Panc1 (cell line): ENCODE data around the gene DLGAP1. TPM values are rescaled to one million over a fixed set of nuclear protein-coding genes. Genes with fewer than 3 reads are reported as not detected.
A peak's percentile ranks its signal among the peaks of the same experiment; 100 is the strongest.

Experiments used
- ATAC-seq: fragments of 200-7000 bp; cut with Tn5 transposase; 2 replicates; pipeline ENCODE4 v1.9.1; 2020; ENCODE audit warnings: mild to moderate bottlenecking, moderate library complexity
- BruUV-seq: library from RNA; stranded (reverse); fragments of 400-500 nt; replicated peaks from 2 replicates; lab custom pipeline; 2021; lab: Mats Ljungman, UMichigan
- CTCF ChIA-PET: fragments of 300-600 bp; sonication (Branson Sonifier 250); formaldehyde crosslinking; loops from one replicate; lab custom pipeline; 2022; ENCODE audit warnings: antibody characterized with exemption; lab: Charles Lee
- POLR2A ChIA-PET: fragments of 300-600 bp; sonication (Branson Sonifier 250); formaldehyde crosslinking; loops from one replicate; lab custom pipeline; 2022; ENCODE audit warnings: antibody characterized with exemption; lab: Charles Lee
- DNase-seq: peaks from one replicate; pipeline ENCODE4 v3.0.0-alpha.2; 2010; ENCODE audit warnings: low read depth, low spot score
- H3K27ac ChIP-seq: 2 replicates; pipeline ENCODE4 v1.5.1; 2011; ENCODE audit warnings: mild to moderate bottlenecking, low read length, inconsistent platforms
- H3K27me3 ChIP-seq: fragments of 200-500 bp; sonication (Bioruptor generic); 2 replicates; pipeline ENCODE4 v1.6.0; 2014; ENCODE audit warnings: low read length, inconsistent platforms; ENCODE audit not compliant: control insufficient read depth, insufficient read depth
- H3K36me3 ChIP-seq: fragments of 200-500 bp; sonication (Bioruptor generic); 2 replicates; pipeline ENCODE4 v1.5.1; 2014; ENCODE audit warnings: inconsistent platforms, mild to moderate bottlenecking, low read length, moderate library complexity; ENCODE audit not compliant: control insufficient read depth, insufficient read depth
- H3K4me1 ChIP-seq: 2 replicates; pipeline ENCODE4 v1.5.1; 2011; ENCODE audit warnings: inconsistent platforms, mild to moderate bottlenecking, low read length, moderate library complexity; ENCODE audit not compliant: control insufficient read depth, insufficient read depth
- H3K4me3 ChIP-seq, 2 experiments: 2 replicates each; pipeline ENCODE4 v1.5.1; 2011 to 2012; ENCODE audit warnings: low read depth in 2 of 2, low read length in 2 of 2, mild to moderate bottlenecking in 2 of 2, inconsistent platforms in 1 of 2, moderate library complexity in 1 of 2
- H3K9me3 ChIP-seq: fragments of 200-500 bp; sonication (Bioruptor generic); 2 replicates; pipeline ENCODE4 v1.5.1; 2014; ENCODE audit warnings: low read depth, mild to moderate bottlenecking, inconsistent platforms, low read length, moderate library complexity; ENCODE audit not compliant: control insufficient read depth, insufficient read depth
- POLR2AphosphoS5 ChIP-seq: IDR thresholded peaks from 2 replicates; pipeline ENCODE4 v1.6.1; 2012; ENCODE audit warnings: mild to moderate bottlenecking, low read depth, low read length, moderate library complexity
- SIN3A ChIP-seq: IDR thresholded peaks from 2 replicates; pipeline ENCODE4 v1.6.1; 2012; ENCODE audit warnings: low read depth, mild to moderate bottlenecking, low read length, moderate library complexity, borderline replicate concordance; ENCODE audit not compliant: insufficient read depth
- TCF7L2 ChIP-seq: IDR thresholded peaks from 2 replicates; pipeline ENCODE4 v1.6.1; 2011; ENCODE audit warnings: mild to moderate bottlenecking, low read depth, low read length, inconsistent platforms
- in situ Hi-C: cut with HindIII; loops from 2 replicates; pipeline ENCODE4 v1.10.0; 2016; ENCODE audit warnings: low sequenced_read_pairs, low pct_unique_long_range_greater_than_20kb
- intact Hi-C: fragments of 100-400 bp; cut with micrococcal nuclease; formaldehyde crosslinking; loops from one replicate; pipeline ENCODE4 v1.10.0; 2022; ENCODE audit not compliant: unreplicated experiment
- total RNA-seq: library from RNA; stranded (reverse); gene quantifications from one replicate; pipeline ENCODE4 v1.2.1, GENCODE V29; 2021; ENCODE audit not compliant: unreplicated experiment
- TF ChIP-seq, protein P1 (sequence below): fragments of 450-650 bp; IDR thresholded peaks from 2 replicates; pipeline ENCODE4 v1.5.1; 2017; ENCODE audit warnings: mild to moderate bottlenecking
- TF ChIP-seq, protein P2 (sequence below), 2 experiments: IDR thresholded peaks; 2 replicates each; pipeline ENCODE4 v1.6.1; 2011 to 2012; ENCODE audit warnings: low read depth in 2 of 2, control low read depth in 1 of 2, low read length in 1 of 2, mild to moderate bottlenecking in 1 of 2, moderate library complexity in 1 of 2; ENCODE audit not compliant: insufficient read depth in 1 of 2

DLGAP1 gene
- total RNA-seq, 1 experiment from 2014 or later, result 1.8 TPM

DNA sequence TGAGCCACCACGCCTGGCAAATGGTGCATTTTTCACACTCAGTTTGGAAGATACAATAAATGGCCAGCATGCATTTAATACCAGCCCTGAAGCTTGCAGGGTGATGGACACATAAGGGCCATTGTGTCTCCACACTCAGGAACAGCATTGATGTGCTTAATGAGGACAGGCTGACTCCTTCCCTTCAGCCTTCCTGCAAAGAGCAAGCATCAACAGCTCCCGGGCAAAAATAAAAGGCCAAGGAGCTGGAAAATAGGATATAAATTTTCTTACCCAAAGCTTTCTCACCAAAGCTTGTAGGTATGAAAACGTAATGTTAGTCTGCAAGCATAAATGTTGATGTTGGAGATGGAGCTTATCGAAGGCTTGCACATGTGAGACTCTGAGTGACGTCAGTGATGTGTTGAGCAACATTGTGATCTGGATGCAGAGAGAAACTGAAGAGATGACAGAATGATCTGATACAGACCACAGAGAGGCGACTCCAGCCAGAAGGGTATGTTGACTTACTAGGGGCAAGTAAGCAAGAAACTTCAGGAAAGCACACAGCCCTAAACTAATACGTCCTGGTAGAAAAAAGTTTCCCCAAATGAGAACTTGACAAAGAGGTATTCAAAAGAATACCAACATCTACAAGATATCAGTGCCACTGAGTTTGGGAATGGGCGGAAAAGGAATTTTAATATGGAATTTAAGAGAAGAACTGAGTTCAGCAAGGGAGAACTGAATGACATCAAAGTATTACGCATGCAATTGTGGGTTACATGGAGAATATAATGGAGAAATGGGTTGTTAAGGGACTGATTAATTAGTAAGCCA lies 748.6 kb downstream of the DLGAP1 start:
- CTCF ChIA-PET, result interaction anchor here (1.0 kb wide), 1 partner anchor 163 kb away, joined by 4 read pairs; no protein-coding TSS in a partner anchor
- POLR2A ChIA-PET, result no interaction called here
- H3K27ac ChIP-seq, result peak overlapping the region; percentile 58; the same call in 1 of the 2 replicates
- TF ChIP-seq TCF7L2, result no peak
- TF ChIP-seq, protein P1, sequence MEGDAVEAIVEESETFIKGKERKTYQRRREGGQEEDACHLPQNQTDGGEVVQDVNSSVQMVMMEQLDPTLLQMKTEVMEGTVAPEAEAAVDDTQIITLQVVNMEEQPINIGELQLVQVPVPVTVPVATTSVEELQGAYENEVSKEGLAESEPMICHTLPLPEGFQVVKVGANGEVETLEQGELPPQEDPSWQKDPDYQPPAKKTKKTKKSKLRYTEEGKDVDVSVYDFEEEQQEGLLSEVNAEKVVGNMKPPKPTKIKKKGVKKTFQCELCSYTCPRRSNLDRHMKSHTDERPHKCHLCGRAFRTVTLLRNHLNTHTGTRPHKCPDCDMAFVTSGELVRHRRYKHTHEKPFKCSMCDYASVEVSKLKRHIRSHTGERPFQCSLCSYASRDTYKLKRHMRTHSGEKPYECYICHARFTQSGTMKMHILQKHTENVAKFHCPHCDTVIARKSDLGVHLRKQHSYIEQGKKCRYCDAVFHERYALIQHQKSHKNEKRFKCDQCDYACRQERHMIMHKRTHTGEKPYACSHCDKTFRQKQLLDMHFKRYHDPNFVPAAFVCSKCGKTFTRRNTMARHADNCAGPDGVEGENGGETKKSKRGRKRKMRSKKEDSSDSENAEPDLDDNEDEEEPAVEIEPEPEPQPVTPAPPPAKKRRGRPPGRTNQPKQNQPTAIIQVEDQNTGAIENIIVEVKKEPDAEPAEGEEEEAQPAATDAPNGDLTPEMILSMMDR, result no peak
- TF ChIP-seq, protein P2, sequence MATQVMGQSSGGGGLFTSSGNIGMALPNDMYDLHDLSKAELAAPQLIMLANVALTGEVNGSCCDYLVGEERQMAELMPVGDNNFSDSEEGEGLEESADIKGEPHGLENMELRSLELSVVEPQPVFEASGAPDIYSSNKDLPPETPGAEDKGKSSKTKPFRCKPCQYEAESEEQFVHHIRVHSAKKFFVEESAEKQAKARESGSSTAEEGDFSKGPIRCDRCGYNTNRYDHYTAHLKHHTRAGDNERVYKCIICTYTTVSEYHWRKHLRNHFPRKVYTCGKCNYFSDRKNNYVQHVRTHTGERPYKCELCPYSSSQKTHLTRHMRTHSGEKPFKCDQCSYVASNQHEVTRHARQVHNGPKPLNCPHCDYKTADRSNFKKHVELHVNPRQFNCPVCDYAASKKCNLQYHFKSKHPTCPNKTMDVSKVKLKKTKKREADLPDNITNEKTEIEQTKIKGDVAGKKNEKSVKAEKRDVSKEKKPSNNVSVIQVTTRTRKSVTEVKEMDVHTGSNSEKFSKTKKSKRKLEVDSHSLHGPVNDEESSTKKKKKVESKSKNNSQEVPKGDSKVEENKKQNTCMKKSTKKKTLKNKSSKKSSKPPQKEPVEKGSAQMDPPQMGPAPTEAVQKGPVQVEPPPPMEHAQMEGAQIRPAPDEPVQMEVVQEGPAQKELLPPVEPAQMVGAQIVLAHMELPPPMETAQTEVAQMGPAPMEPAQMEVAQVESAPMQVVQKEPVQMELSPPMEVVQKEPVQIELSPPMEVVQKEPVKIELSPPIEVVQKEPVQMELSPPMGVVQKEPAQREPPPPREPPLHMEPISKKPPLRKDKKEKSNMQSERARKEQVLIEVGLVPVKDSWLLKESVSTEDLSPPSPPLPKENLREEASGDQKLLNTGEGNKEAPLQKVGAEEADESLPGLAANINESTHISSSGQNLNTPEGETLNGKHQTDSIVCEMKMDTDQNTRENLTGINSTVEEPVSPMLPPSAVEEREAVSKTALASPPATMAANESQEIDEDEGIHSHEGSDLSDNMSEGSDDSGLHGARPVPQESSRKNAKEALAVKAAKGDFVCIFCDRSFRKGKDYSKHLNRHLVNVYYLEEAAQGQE (IDR thresholded peaks at IDR 0.05; ENCODE audit: insufficient read depth in 1 of 2, low read depth in 2 of 2, low read length in 1 of 2), result no peak
- H3K4me1 ChIP-seq, result peaks cover 56% of the 10 kb centered on the region
- H3K9me3 ChIP-seq, result no peaks in the 10 kb centered on the region
- no TSS peak for BruUV-seq
- no peak overlapping the region for H3K4me3 ChIP-seq
- intact Hi-C loops (loop anchor here (5.0 kb wide), 1 partner anchor 66 kb away; no protein-coding TSS in a partner anchor), in situ Hi-C loops (no loop called here)
- no peaks in the 10 kb centered on the region for H3K36me3 ChIP-seq
- no peak for ATAC-seq
- DNase-seq, result no peak
- no peaks in the 10 kb centered on the region for H3K27me3 ChIP-seq

DNA sequence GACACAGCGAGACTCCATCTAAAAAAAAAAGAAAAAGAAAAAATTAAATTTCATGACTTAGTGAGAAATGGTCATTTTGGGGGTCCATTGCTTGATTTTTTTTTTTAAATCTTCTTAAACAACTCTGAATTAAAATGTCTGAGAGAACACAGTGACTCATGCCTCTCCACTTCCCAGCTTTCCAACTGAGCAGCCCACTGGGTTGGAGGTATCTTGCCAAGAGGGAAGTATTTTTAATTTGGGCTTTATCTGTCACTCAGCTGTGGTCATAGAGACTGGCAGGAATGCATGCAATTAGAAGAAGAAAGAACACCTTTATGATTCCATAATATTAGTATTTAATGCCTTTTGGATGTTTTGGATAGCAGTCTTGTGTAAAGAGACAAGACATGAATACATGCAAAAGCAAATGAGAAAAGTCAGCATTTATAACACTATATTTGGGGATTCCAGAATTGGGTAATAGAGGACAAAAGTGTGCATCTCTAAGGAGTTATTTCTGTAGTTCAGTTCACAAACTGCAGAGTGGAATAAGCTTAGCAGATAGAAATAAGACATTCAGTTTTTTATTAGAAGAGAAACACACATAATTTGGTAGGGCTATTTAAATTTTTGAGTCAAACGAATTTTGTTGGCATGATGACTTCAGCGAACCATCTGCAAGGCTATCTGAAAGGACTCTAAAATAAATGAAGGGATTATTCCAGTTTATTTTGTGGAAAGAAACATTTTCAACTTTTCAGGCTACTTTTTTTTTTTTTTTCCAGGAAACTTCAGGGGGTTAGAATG lies 750.4 kb downstream of the DLGAP1 start:
- in situ Hi-C loops, result no loop called here
- intact Hi-C loops, result loop anchor here (5.0 kb wide), 2 partner anchors 68 to 293 kb away; no protein-coding TSS in a partner anchor
- CTCF ChIA-PET, result interaction anchor here (0.7 kb wide), 1 partner anchor 210 kb away, joined by 6 read pairs; no protein-coding TSS in a partner anchor
- H3K27ac ChIP-seq, result peak overlapping the region; percentile 90
- H3K4me1 ChIP-seq, result peaks cover 38% of the 10 kb centered on the region
- H3K9me3 ChIP-seq, result no peaks in the 10 kb centered on the region
- POLR2A ChIA-PET, result no interaction called here
- TF ChIP-seq TCF7L2 (no peak), SIN3A (no peak), POLR2AphosphoS5 (no peak)
- TF ChIP-seq, protein P2 (IDR thresholded peaks at IDR 0.05; ENCODE audit: insufficient read depth in 1 of 2, low read depth in 2 of 2, low read length in 1 of 2), result no peak
- TF ChIP-seq, protein P1, result no peak
- no peaks in the 10 kb centered on the region for H3K27me3 ChIP-seq
- no TSS peak for BruUV-seq
- no peak overlapping the region for H3K4me3 ChIP-seq
- no peaks in the 10 kb centered on the region for H3K36me3 ChIP-seq
- ATAC-seq (no peak), DNase-seq (no peak)
